H1 (cell line): Measurements from ENCODE around the gene CNNM4. TPM values are rescaled to one million over a fixed set of nuclear protein-coding genes. Genes with fewer than 3 reads are reported as not detected.

Source experiments
- CTCF ChIA-PET: fragments of 300-600 bp; sonication (Branson Sonifier 250); formaldehyde crosslinking; loops from one replicate; lab custom pipeline; 2021; ENCODE audit not compliant: partially characterized antibody; lab: Charles Lee
- POLR2A ChIA-PET: fragments of 300-600 bp; sonication (Branson Sonifier 250); formaldehyde crosslinking; loops from one replicate; lab custom pipeline; 2021; ENCODE audit warnings: inconsistent platforms; ENCODE audit not compliant: partially characterized antibody; lab: Charles Lee
- DNase-seq, 2 experiments: peaks; one replicate each; pipeline versions ENCODE4 v3.0.0 to v3.0.0-alpha.2; 2010 to 2022; ENCODE audit warnings: low spot score in 2 of 2, low read depth in 1 of 2, mixed read lengths in 1 of 2
- FAIRE-seq: peaks from 2 replicates; lab custom pipeline; 2011; peaks lifted over from hg19 to GRCh38; lab: Jason Lieb, UNC
- H2AFZ ChIP-seq: 2 replicates; pipeline ENCODE4 v1.8.1; 2012; ENCODE audit warnings: low read length, inconsistent platforms
- H2AK5ac ChIP-seq: 2 replicates; pipeline ENCODE4 v1.6.1; 2013; ENCODE audit warnings: low read depth, low read length
- H2BK120ac ChIP-seq: replicated peaks from 2 replicates; pipeline ENCODE3; 2013; ENCODE audit warnings: low read depth, low read length, inconsistent platforms
- H2BK12ac ChIP-seq: 2 replicates; pipeline ENCODE4 v1.6.1; 2013; ENCODE audit warnings: low read depth, low read length
- H2BK15ac ChIP-seq: 2 replicates; pipeline ENCODE4 v1.6.1; 2013; ENCODE audit warnings: low read length
- H2BK20ac ChIP-seq: 2 replicates; pipeline ENCODE4 v1.6.1; 2013; ENCODE audit warnings: low read length
- H2BK5ac ChIP-seq: 2 replicates; pipeline ENCODE4 v1.6.1; 2013; ENCODE audit warnings: low read depth, low read length
- H3K14ac ChIP-seq: 2 replicates; pipeline ENCODE4 v1.6.1; 2013; ENCODE audit warnings: inconsistent platforms; ENCODE audit not compliant: insufficient read length
- H3K18ac ChIP-seq: 2 replicates; pipeline ENCODE4 v1.6.1; 2013; ENCODE audit warnings: low read length; ENCODE audit errors: extremely low read depth
- H3K23ac ChIP-seq: 2 replicates; pipeline ENCODE4 v1.6.1; 2013; ENCODE audit warnings: inconsistent platforms; ENCODE audit not compliant: insufficient read length
- H3K23me2 ChIP-seq: 2 replicates; pipeline ENCODE4 v1.6.1; 2013; ENCODE audit warnings: low read depth, low read length
- H3K27ac ChIP-seq: 2 replicates; pipeline ENCODE4 v1.6.1; 2011; ENCODE audit warnings: low read depth, low read length, inconsistent platforms
- H3K27me3 ChIP-seq, 4 experiments: replicated peaks in 1 of 4; 1 replicate in 1 of 4; 2 replicates in 3 of 4; pipeline versions ENCODE4 v1.6.1 to v1.8.1; 2011 to 2013; ENCODE audit warnings: low read length in 3 of 4, mild to moderate bottlenecking in 3 of 4, inconsistent platforms in 2 of 4, mixed read lengths in 2 of 4, moderate library complexity in 1 of 4; ENCODE audit not compliant: control insufficient read depth in 3 of 4, insufficient read depth in 3 of 4; ENCODE audit errors: extremely low read depth in 1 of 4
- H3K36me3 ChIP-seq, 4 experiments: 2 replicates each; pipeline versions ENCODE4 v1.6.1 to v1.8.1; 2011 to 2013; ENCODE audit warnings: mild to moderate bottlenecking in 4 of 4, low read length in 3 of 4, moderate library complexity in 2 of 4, control low read depth in 1 of 4, inconsistent platforms in 1 of 4; ENCODE audit not compliant: insufficient read depth in 4 of 4, control insufficient read depth in 2 of 4
- H3K4ac ChIP-seq: replicated peaks from 2 replicates; pipeline ENCODE3; 2013; ENCODE audit warnings: low read length, low read depth, mixed read lengths, inconsistent platforms; ENCODE audit not compliant: insufficient read length
- H3K4me1 ChIP-seq, 4 experiments: replicated peaks in 1 of 4; 1 replicate in 1 of 4; 2 replicates in 3 of 4; pipeline versions ENCODE4 v1.6.1 to v1.8.1; 2011 to 2013; ENCODE audit warnings: low read length in 3 of 4, inconsistent platforms in 2 of 4, mixed read lengths in 1 of 4; ENCODE audit not compliant: insufficient read depth in 4 of 4, control insufficient read depth in 3 of 4
- H3K4me2 ChIP-seq, 2 experiments: 2 replicates each; pipeline versions ENCODE4 v1.6.1 to v1.8.1; 2011 to 2013; ENCODE audit warnings: low read depth in 2 of 2, low read length in 2 of 2, control low read depth in 1 of 2, inconsistent platforms in 1 of 2, mild to moderate bottlenecking in 1 of 2; ENCODE audit not compliant: insufficient read depth in 1 of 2
- H3K4me3 ChIP-seq, 4 experiments: fragments of 200-600, 300-600 bp in 1 of 4; sonication (generic), shearing (Covaris generic), sonication (Bioruptor Twin) in 1 of 4; 2 replicates each; pipeline versions ENCODE4 v1.5.1 to v1.8.1; 2011 to 2016; ENCODE audit warnings: low read length in 4 of 4, low read depth in 3 of 4, control low read depth in 2 of 4, inconsistent platforms in 2 of 4, mild to moderate bottlenecking in 2 of 4, mixed read lengths in 1 of 4, moderate library complexity in 1 of 4; ENCODE audit not compliant: insufficient read depth in 2 of 4; ENCODE audit errors: extremely low read depth in 1 of 4
- H3K56ac ChIP-seq: replicated peaks from 2 replicates; pipeline ENCODE3; 2013; ENCODE audit warnings: low read depth, mild to moderate bottlenecking, mixed read lengths, low read length, inconsistent platforms; ENCODE audit not compliant: insufficient read length
- H3K79me1 ChIP-seq: 2 replicates; pipeline ENCODE4 v1.6.1; 2013; ENCODE audit warnings: low read depth, low read length, control low read depth
- H3K79me2 ChIP-seq, 2 experiments: 2 replicates each; pipeline versions ENCODE4 v1.6.1 to v1.8.1; 2012 to 2013; ENCODE audit warnings: low read length in 2 of 2, mild to moderate bottlenecking in 2 of 2, inconsistent platforms in 1 of 2; ENCODE audit not compliant: insufficient read depth in 2 of 2, control insufficient read depth in 1 of 2
- H3K9ac ChIP-seq, 4 experiments: replicated peaks in 1 of 4; 1 replicate in 1 of 4; 2 replicates in 3 of 4; pipeline versions ENCODE4 v1.6.1 to v1.8.1; 2011 to 2013; ENCODE audit warnings: low read depth in 3 of 4, low read length in 3 of 4, control low read depth in 2 of 4, mild to moderate bottlenecking in 2 of 4, moderate library complexity in 2 of 4, inconsistent platforms in 1 of 4; ENCODE audit errors: extremely low read depth in 1 of 4
- H3K9me3 ChIP-seq, 2 experiments: 2 replicates each; pipeline versions ENCODE4 v1.6.1 to v1.8.1; 2012 to 2013; ENCODE audit warnings: mild to moderate bottlenecking in 2 of 2, moderate library complexity in 2 of 2, control low read depth in 1 of 2, inconsistent platforms in 1 of 2, low read depth in 1 of 2, low read length in 1 of 2, mixed read lengths in 1 of 2; ENCODE audit not compliant: insufficient read depth in 2 of 2
- H4K20me1 ChIP-seq, 2 experiments: replicated peaks in 1 of 2; 2 replicates each; pipeline versions ENCODE3 to v1.8.1; 2011 to 2013; ENCODE audit warnings: inconsistent platforms in 2 of 2, low read length in 2 of 2, mild to moderate bottlenecking in 1 of 2; ENCODE audit not compliant: insufficient read depth in 2 of 2, control insufficient read depth in 1 of 2
- H4K5ac ChIP-seq: 2 replicates; pipeline ENCODE4 v1.6.1; 2013; ENCODE audit warnings: low read length, low read depth, mixed read lengths, inconsistent platforms; ENCODE audit not compliant: insufficient read length
- H4K8ac ChIP-seq: 2 replicates; pipeline ENCODE4 v1.8.0; 2013; ENCODE audit warnings: mild to moderate bottlenecking, moderate library complexity, low read length, inconsistent platforms; ENCODE audit not compliant: insufficient read depth; ENCODE audit errors: extremely low read depth
- H4K91ac ChIP-seq: replicated peaks from 2 replicates; pipeline ENCODE3; 2013; ENCODE audit warnings: low read length, mixed read lengths, inconsistent platforms; ENCODE audit not compliant: insufficient read length
- HDAC2 ChIP-seq, 2 experiments: fragments of 300-600 bp in 1 of 2; sonication (generic) in 1 of 2; IDR thresholded peaks; 2 replicates each; pipeline ENCODE4 v1.6.1; 2011 to 2012; ENCODE audit warnings: low read depth in 2 of 2, low read length in 2 of 2, mild to moderate bottlenecking in 2 of 2, moderate library complexity in 2 of 2, borderline replicate concordance in 1 of 2, inconsistent platforms in 1 of 2
- WGBS, 2 experiments: shearing (Covaris generic) in 1 of 2; methylation state at CpG; one replicate each; pipeline versions ENCODE4 v1.1.6 to v1.1.7; 2013 to 2015; ENCODE audit warnings: low lambda C conversion rate in 2 of 2, mixed read lengths in 2 of 2, inconsistent platforms in 1 of 2, low coverage in 1 of 2, missing lambda C conversion rate in 1 of 2; ENCODE audit not compliant: insufficient replicate concordance in 2 of 2, insufficient coverage in 1 of 2, insufficient read length in 1 of 2; ENCODE audit errors: extremely low coverage in 1 of 2, missing lambda C conversion rate in 1 of 2; 5-methylcytosine and 5-hydroxymethylcytosine counted together
- polyA plus RNA-seq, 7 experiments: library from polyadenylated mRNA; depleted of rRNA in 3 of 7; stranded (reverse) in 5 of 7; unstranded in 2 of 7; fragments of >200 nt in 5 of 7; fragments of 200-250 nt in 2 of 7; gene quantifications; 1 replicate in 5 of 7; 2 replicates in 1 of 7; 4 replicates in 1 of 7; pipeline versions ENCODE4 v1.2.1 to v1.2.3, GENCODE V29; 2011 to 2013; ENCODE audit warnings: missing spikeins in 2 of 7, mixed read lengths in 2 of 7
- total RNA-seq: library from RNA; stranded (reverse); fragmentation: NEBNext Ultra II Directional; extraction: Animal tissue kit (Norgen Biotek cat#: 25700); gene quantifications from 2 replicates; pipeline ENCODE4 v1.2.1, GENCODE V29; 2021

CNNM4 gene
- total and polyA plus RNA-seq, 2 of the 8 experiments (the other 6 are each of a cell fraction or from before 2014, with no cell fraction given), result 10.3 to 11.0 TPM

DNA sequence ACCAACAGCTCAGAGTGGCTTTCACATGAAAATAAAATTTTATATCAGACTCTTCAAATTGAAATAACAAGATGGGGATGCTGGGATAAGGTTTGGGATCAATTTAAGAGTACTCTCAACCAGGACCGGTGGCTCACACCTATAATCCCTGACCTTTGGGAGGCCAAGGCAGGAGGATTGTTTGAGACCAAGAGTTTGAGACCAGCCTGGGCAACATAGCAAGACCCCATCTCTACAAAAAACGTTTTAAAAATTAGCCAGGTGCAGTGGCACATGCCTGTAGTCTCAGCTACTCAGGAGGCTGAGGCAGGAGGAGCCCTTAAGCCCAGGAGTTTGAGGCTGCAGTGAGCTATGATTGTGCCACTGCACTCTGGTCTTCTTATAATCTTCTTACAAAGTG lies 23.5 kb upstream of the CNNM4 start:
- H3K27ac ChIP-seq, result no peak overlapping the region
- CTCF ChIA-PET, result interaction anchor here (0.9 to 2.1 kb wide), 3 partner anchors 10 to 213 kb away, joined by 3 to 6 read pairs (median 5); no protein-coding TSS in a partner anchor
- no peak for TF ChIP-seq HDAC2 (IDR thresholded peaks at IDR 0.05; ENCODE audit: borderline replicate concordance in 1 of 2, low read depth in 2 of 2, low read length in 2 of 2)

More for the DNA sequence above, 23.5 kb upstream of the CNNM4 start:
- H3K9me3 ChIP-seq, result no peaks in the 10 kb centered on the region
- H2BK5ac ChIP-seq, result no peak overlapping the region
- H3K27me3 ChIP-seq, result no peaks in the 10 kb centered on the region
- peaks cover 9 to 44% (median 28%) of the 10 kb centered on the region in 4 experiments; a peak in 7 of 8 replicates for H3K36me3 ChIP-seq
- no peak overlapping the region for H3K4ac ChIP-seq
- no peak overlapping the region for H3K23ac ChIP-seq
- no peak overlapping the region for H3K56ac ChIP-seq
- no peak overlapping the region for H4K91ac ChIP-seq
- H2BK20ac ChIP-seq, result no peak overlapping the region
- H2BK12ac ChIP-seq, result no peak overlapping the region
- peaks cover 0 to 3% (median 1%) of the 10 kb centered on the region in 4 experiments; a peak in 2 of 7 replicates for H3K4me1 ChIP-seq
- no peak overlapping the region for H4K5ac ChIP-seq
- no peak overlapping the region for H2AK5ac ChIP-seq
- H4K8ac ChIP-seq, result no peak overlapping the region
- H3K14ac ChIP-seq, result no peak overlapping the region
- no peak overlapping the region for H3K9ac ChIP-seq
- POLR2A ChIA-PET, result interaction anchor here (1.5 kb wide), 1 partner anchor 94 kb away, joined by 3 read pairs; the partner anchor contains the start of gene FER1L5
- H3K79me1 ChIP-seq, result peaks cover 6% of the 10 kb centered on the region
- peaks cover 0 to 20% of the 10 kb centered on the region in 2 experiments; a peak in 2 of 4 replicates for H3K79me2 ChIP-seq
- WGBS, 2 experiments, result 87% methylated on average over 2 of the region's 2 CpGs; no CpG with 5 or more reads in 1 of the 2 experiments
- no peaks in the 10 kb centered on the region for H4K20me1 ChIP-seq
- H3K23me2 ChIP-seq, result peaks cover 4% of the 10 kb centered on the region; the same call in 1 of the 2 replicates
- no peak for FAIRE-seq
- H3K18ac ChIP-seq, result no peak overlapping the region
- no peak overlapping the region for H2BK15ac ChIP-seq
- H3K4me2 ChIP-seq, result no peak overlapping the region
- no peak overlapping the region for H3K4me3 ChIP-seq
- no peak overlapping the region for H2BK120ac ChIP-seq
- DNase-seq, result no peak
- no peak overlapping the region for H2AFZ ChIP-seq
